GM18517 (cell line): Measurements from ENCODE around the gene SAMD13.

Experiments
- ATAC-seq: cut with Tn5 transposase; IDR thresholded peaks from one replicate; pipeline ENCODE4 v1.9.1; 2021; ENCODE audit warnings: mild to moderate bottlenecking, moderate library complexity; ENCODE audit not compliant: unreplicated experiment

SAMD13 gene

DNA sequence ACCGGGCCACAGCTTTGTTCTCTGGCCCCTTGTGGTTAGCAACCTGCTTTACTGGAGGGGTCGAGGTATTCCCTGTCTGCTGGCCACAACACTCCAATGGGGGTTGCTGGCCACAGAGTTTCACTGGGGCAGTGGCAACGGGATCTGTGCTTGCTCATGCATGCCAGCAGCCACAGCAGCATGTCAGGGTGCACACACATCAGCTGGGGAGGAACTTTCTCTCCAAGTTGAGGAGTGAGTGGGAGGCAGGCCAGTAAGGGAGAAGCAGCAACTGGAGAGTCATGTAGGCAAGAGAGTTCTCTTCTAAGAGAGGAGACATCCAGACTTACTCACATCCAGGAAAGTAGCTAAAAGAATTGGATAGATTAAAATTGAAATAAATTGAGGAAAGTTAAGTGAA is 38.0 kb downstream of the SAMD13 start:
- ATAC-seq: no peak

DNA sequence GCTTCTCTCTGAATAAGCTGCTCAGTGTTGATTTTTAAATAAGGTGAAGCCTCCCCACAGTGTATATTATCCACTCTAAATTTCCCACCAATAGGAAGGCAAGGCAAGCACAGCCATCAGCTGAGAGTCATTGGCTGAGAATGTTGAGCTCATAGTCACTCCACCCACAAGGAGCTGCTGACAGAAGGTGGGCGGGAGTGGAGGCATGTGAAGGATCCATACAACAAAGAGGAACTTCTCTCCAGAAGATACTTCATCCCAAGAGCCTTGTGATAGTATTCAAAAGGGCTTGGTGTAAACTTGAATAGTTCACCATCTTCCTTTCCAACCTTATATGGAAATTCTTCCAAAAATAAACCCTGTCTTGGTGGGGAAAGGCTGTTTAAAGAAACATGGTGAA is 42.8 kb downstream of the SAMD13 start:
- ATAC-seq: no peak

DNA sequence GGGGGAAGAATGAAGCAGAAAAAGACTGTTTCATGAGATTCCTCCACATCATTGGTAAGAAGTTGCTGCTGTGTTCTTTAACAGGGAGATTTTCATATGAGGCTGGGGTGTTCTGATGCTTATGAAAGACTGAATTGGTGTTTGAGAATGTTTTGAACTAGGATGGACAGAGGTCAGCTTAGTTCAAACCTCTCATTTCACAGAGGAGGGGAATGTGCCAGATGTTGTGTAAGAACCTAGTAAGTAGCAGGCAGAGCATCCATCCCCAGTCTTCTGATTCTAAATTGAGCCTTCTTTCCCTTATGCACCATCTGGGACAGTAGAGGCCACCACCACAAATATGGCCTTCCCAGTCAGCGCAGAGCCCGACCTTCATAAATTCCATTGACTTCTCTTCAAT is 43.7 kb downstream of the SAMD13 start:
- ATAC-seq: no peak

GRCh38 chr1:84347271-84347931 is 45.9 kb downstream of the SAMD13 start:
- ATAC-seq: no peak

GRCh38 chr1:84347932-84348555 is 46.5 kb downstream of the SAMD13 start:
- no peak for ATAC-seq

DNA sequence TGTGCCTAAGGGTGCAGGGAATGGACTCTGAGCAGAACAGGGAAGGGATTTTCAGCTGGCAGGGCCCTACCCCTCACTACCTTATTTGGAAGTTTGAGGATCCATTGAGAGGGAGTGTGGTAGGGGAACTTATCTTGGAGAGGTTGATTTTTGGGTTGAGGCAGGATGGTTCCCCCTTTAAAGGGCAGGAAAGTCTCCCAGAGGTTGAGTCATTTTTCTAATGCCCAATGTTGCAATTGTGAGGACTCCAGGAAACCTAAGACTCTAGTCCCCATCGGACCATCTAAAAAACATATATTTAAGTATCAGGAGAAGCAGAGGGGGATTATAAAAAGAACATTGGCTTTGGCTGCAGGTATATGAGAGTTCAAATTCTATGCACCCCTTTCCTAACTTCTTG is 47.3 kb downstream of the SAMD13 start:
- ATAC-seq: no peak

DNA sequence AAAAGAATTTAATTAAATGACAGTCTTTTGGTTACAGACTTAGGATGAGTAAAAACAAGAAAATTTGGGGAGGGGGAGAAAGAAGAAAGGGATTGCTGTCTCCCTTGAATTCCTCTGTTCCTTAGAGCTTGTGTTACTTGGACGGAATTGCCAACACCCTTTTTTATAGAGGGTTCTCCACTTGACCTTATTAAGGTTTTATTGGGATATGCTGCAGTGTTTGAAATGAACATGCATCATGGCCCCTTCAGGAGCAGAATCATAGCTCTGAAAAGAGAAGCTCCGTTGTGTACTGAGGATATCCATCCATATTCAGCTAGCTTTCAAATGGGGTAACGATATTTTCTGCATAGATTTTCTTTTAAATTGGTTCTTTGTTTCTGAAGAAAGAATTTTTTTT is 48.6 kb downstream of the SAMD13 start:
- no peak for ATAC-seq

DNA sequence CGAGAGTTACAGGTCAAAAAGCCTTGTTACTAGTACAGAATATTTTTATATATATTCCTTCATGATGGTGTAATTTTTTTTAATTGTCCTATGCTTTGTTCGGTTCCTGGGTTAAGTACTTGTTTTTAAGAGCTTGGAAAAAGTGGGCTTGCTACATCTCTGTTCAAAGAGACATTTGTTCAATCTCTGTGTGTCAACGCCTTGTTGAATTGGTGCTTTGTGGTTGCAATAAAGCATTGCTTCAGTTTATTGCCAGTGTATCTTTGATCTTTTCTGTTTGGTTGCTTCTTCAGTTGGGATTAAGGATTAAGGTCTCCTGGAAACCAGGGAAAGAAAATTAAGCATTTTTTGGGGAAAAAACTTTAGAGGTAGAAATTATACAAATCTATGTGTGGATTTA is 49.0 kb downstream of the SAMD13 start:
- ATAC-seq: no peak

DNA sequence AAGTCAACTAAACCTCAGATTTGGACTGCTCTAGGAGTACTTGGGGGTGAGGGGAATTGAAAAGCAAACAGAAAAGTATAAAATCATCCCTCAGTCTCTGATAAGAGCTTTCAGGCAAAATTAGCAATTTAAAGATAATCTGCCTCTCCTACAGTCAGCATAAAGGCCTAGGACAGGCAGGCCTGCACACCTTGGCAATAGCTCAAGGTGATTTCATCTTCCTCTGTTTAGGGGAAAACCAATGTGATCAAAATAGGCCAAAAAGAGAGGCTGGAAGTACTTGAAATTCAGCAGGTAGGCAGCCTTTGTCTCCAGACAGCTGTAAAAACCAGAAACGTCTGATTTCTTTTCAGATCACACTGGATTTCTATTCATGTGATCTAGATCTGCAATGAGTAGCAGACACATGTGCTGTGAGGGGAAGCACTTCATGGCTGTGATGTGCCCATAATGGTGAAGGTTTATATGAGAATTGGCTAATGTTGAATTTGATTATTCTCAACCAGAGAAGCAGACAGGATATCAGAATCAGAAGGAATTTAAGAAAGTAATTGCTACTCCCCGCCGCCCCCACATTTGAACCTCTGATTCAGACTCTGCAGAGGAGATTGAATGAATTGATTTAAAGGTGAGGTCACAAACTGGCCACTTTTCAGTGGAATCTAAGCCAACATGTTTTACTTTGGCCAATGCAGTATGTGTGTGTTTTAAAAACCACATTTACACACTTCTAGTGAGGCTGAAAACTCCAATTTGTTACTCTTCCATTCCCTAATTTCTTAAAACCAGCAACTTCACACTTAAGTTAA is 51.0 kb downstream of the SAMD13 start:
- ATAC-seq: no peak

DNA sequence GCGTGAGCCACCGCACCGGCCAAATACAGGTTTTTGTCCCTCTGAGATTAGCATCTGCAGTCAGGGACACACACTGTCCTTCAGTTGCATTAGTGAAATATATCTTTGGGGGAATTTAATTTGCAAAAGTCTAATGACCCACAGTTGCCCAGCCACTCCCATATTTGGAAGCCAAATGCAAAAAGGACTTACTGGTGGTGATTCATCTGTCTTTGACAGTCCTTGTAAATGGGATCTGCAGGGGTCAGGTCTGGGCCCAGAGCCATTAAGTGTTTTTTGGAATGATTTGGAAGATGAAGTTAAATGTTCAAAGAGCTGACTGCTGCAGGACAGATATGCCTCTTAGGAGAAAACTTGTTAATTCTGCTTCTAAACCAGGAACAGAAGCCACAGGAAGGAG is 52.2 kb downstream of the SAMD13 start:
- no peak for ATAC-seq

GRCh38 chr1:84355556-84355955 is 54.0 kb downstream of the SAMD13 start:
- no peak for ATAC-seq

GRCh38 chr1:84356881-84357280 is 55.4 kb downstream of the SAMD13 start:
- ATAC-seq: no peak

GRCh38 chr1:84358695-84359094 is 57.2 kb downstream of the SAMD13 start:
- ATAC-seq: no peak

- no peak for ATAC-seq
These were observed 58.8 kb downstream of the SAMD13 start for GRCh38 chr1:84360316-84360715.

DNA sequence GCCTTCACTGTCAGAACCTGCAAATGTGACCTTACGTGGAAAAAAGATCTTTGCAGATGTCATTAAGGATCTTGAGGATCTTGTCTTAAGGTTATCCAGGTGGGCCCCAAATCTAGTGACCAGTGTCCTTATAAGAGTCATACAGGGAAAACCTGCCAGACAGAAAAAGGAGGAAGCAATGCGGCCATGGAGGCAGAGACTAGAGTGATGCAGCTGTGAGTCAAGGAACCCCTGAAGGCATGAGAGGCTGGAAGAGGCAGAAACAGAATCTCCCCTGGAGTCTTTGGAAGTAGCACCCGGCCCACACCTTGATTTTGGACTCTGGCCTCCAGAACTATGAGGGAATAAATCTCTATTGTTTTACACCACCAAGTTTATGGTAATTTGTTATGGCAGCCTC is 60.3 kb downstream of the SAMD13 start:
- no peak for ATAC-seq

DNA sequence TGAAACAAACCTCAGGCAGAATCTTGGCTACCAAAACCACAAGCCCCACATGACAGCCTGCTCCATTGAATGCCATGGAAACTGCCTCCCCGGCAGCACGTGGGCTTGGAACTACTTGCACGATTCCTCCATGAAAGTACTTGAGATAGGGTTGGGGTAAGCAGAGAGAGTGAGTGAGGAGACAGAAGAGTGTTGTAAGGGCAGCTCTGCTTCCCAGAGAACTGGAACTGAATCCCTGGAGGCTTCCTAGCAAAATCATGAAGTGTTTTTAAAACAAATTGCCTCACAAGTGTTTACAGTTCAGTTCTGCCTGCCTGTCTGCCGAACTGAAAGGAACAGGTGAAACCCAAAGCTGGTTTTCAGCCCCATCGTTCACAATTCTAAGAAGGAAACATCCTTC is 61.5 kb downstream of the SAMD13 start:
- no peak for ATAC-seq

DNA sequence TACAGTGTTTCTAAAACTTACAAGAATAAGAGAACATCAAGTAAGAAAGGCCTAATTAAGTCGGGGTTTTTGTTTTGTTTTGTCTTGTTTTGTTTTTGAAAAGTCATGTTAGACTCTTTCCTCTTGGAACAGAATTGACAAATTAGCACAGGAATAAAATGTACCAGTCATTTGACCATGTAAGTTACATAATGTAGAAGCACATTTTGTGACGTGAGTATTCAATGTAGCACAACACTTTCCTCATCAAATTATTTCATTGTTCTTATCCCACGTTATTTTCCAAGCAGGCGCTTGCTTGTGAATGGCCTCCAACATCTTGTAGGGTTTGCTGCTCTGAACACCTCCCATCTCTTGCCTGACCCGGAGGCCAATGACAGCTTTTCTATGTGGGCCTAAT is 62.1 kb downstream of the SAMD13 start:
- ATAC-seq: no peak

DNA sequence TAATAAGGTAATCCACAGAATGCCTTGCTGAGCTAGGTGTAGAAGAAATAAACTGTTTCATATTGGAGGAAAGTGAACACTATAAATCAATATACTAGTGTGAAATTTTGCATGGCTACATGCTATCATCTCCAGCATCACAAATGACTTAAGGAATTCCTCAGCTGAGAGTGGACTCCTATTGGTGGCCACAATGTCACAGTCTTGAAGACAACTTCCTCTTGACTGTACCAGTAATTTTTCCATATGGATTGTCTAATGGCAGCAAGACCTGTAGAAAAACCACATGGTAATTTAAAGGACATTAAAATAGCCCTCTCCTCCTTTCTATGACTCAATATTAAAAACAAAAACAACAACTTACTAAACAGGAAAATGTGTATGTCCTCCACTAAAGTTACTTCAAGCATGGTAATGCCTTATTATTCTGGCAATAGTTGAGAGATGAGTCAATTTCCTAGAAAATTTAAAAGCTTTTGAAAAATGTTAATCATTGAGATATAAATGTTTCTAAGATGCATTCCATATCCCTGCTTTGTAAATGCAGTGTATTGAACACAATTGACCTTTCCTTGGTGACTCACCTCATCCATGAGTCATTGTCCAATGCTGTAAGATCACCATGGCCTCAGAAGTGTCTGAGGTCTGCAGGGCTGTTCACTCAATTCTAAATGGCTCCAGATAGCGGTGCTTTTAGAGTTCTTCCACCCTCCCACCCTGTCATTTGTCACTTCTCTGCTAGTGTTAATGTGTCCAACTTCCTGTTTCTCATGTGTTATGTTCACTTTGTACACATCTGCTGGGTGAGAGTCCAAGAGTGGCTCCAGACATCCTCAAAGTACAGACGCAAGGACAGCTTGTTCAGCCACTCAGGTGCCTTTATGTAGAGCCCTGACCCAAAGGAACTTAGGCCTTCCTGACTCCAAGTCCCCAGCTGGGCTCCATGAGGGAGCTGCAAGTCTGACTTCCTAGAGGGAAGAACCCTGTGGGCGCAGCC is 64.0 kb downstream of the SAMD13 start:
- ATAC-seq: no peak

DNA sequence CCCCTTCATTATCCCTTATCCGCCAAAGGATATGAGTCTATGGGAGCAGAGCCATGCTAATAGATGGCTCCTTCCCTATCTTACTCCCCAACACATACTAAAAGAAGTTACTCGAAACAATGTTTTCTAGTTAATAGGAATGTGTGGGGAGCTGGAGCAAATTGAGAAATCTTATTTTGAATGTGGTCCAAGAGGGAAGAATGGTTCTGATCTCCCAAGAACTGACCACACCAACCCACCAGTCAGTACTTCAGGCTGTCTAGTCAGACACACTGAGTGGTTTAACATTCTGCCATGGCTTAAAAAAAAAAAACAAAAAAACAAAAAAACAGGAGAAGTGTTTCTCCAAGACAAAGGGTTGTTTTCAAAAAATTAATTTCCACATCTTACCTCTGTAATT is 65.3 kb downstream of the SAMD13 start:
- ATAC-seq: no peak

GRCh38 chr1:84367219-84367618 is 65.7 kb downstream of the SAMD13 start:
- ATAC-seq: no peak

DNA sequence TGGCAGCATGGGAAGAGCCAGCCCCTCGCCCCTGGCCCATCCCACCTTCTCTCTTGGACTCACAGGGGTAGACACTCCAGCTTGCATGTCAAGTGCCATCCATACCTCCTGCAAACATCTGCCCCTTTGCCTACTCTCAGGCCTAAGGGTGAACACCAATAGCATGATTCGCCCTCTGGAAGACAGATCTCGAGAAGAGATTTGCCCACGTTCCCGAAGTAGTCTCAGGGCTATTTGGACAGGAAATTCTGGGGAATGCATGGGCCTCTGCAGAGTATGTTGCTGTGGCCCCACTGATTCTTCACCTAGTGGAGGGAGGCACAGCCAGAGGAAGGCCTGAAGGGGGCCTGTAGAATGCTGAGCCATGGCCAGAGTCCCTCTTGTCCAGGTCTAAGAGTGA is 66.9 kb downstream of the SAMD13 start:
- ATAC-seq: no peak
